Stimulated activated CD4-positive, alpha-beta T cell treated with anti-CD3 and anti-CD28 coated beads, Interleukin-15, amount 100 ng/mL, for 48 hours (primary cell): ENCODE data around the gene KRT27.

Source experiments
- DNase-seq, 2 donors: peaks; one replicate each; pipeline ENCODE4 v3.0.0-alpha.2; 2020; ENCODE audit warnings: low read depth in 2 of 2

The KRT27 gene

GRCh38 chr17:40809721-40810421 lies 27.5 kb upstream of the KRT27 start:
- DNase-seq, result no peak

DNA sequence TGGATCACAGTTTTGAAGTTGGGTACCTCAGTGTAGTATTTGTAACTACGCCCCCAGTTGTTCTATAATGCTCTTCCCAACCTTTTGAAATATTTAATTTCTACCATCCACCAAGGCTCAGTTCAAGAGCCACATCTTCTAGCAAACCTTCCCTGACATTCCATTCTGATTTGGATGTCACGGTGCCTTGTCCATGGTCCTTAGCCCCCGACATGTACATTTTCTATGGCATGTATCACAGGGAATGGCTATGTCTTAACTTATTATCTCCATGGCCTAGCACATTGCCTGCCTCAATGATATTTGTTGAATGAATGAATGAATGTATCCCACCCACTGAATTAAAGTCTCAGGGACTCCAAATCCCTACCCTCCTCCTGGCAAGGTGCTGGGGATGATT lies 23.8 kb upstream of the KRT27 start:
- no peak for DNase-seq

GRCh38 chr17:40803617-40804082 lies 21.3 kb upstream of the KRT27 start:
- peak; percentile 48 to 76 for DNase-seq

GRCh38 chr17:40801157-40801556 lies 18.8 kb upstream of the KRT27 start:
- DNase-seq, result no peak

GRCh38 chr17:40800381-40800780 lies 18.0 kb upstream of the KRT27 start:
- DNase-seq, result no peak

GRCh38 chr17:40799859-40800258 lies 17.5 kb upstream of the KRT27 start, which contains the start of gene KRT28:
Gene KRT28 (minus strand): TSS chr17:40799959. CDS start chr17:40799893, 66 bp downstream.
- DNase-seq, result no peak

- DNase-seq, result no peak
Observed at GRCh38 chr17:40796846-40797245, 14.5 kb upstream of the KRT27 start.

DNA sequence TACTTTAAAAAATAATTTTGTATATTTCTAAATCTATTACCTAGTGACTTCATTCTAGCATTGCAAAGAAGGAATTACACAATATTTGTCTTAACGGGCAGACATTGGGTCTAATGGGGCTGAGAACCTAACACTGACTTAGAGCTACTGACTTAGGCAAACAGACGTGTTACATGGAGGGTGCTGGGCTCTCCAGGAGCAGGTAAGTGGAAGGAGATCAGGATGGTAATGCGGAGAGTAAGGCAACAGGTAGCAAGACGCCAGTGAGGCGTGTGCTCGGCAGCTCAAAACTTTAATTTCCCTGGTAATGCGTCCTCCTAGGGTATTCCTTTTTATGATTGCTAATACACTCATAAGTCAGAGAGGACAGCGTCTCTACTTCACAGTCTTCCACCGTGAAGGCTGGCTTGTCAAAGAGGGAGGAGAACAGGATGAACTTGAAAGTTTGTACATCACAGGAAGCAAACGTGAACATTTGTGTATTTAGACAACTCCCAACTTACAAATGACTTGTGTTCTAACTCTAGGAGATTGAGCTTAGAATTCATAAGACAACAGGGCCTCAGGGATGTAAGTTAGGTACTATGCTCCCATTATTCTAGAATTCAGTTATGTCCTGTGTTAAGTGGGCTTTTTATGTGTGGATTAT lies 12.8 kb upstream of the KRT27 start:
- DNase-seq, result no peak

- DNase-seq, result no peak
Observed at GRCh38 chr17:40794466-40794865, 12.1 kb upstream of the KRT27 start.

DNA sequence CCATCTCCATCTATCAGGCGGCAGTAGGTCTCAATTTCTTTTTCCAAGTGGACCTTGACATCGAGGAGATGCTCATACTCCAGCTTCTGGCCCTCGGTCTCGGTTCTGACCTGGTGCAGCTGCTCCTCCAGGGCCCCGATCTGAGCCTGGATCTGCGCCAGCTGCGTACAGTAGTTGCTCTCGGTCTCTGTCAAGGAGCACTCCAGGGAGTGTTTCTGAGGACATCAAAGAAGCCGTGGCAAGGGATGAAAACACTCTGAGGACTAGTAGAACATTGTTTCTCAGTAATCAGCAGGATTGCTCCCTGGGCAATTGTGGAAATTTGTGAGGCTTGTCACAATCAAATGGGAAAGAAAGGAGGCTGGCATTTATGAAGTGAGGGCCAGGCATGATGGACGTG lies 11.5 kb upstream of the KRT27 start:
- no peak for DNase-seq

- no peak for DNase-seq
Observed at GRCh38 chr17:40791787-40792436, 9.6 kb upstream of the KRT27 start.

DNA sequence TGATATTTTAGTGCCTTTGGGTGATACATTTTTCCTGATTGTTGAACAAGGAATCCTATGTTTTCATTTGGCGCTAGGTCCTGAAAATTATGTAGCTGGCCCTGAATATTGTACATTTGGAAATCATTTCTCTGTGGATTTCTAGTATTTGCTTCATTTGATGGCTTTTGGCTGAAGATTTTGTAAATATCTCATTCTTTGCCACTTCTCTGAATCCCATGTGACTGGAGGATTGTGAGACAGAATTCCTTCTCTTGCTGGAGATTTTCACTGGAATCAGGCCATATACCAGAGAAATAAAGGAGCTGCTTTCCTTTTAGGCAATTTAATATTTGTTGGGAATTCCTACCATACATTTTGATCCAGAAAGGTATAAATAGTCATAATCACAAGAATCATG lies 8.8 kb upstream of the KRT27 start:
- no peak for DNase-seq

GRCh38 chr17:40779181-40779909 lies 3.0 kb downstream of the KRT27 start:
- DNase-seq, result peak in 1 of 2 donors; percentile 4

DNA sequence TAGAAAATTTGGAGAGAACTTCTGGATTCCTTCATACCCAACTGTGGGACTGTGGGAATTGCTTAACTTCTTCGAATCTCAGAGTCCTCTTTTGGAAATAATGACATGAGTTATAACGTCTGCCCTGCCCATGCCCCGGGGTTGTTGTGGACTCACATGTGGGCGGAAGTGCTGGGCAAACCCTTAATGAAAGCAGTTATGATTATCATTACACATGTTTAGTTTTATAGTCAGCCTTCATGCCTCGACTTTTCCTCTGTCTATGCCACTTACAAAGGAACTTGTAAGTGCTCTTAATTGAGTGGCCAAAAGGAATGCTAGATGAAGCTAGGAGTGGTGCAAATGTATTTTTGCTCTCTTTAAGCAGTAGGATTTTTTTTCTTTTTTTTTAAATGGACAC lies 3.9 kb downstream of the KRT27 start:
- DNase-seq, result no peak

DNA sequence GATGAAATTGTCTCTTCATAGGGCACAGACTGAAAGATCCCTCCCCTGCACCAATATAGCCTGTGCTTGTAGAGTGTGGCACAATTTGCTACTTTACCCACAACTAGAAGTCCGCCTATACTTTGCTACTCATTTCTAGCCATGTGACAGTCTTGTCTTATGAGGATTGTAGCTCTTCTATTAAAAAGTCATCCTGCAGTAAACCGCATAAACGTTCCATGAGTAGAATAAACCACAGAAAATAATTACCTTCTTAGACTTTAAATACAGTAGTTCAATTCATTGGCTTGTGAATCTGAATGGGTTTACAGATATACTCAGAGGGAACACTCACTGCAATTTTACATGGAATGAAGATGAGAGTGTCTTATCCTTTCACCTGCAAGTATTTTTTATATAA lies 4.4 kb downstream of the KRT27 start:
- DNase-seq, result no peak

- DNase-seq, result no peak
Observed at GRCh38 chr17:40777459-40777858, 4.9 kb downstream of the KRT27 start.

GRCh38 chr17:40775945-40776344 lies 6.4 kb downstream of the KRT27 start:
- DNase-seq, result no peak

GRCh38 chr17:40772101-40772500 lies 10.2 kb downstream of the KRT27 start, which contains the start of gene KRT26:
Gene KRT26 (minus strand): TSS chr17:40772201. CDS start chr17:40772113, 88 bp downstream.
- no peak for DNase-seq

- no peak for DNase-seq
Observed at GRCh38 chr17:40765657-40766056, 16.7 kb downstream of the KRT27 start.

GRCh38 chr17:40763752-40764151 lies 18.6 kb downstream of the KRT27 start:
- no peak for DNase-seq

- DNase-seq, result no peak
Observed at GRCh38 chr17:40760105-40761016, 22.0 kb downstream of the KRT27 start.
